NOMO-1 treated with dmso at 0.1 percent for 144 hours (cell line): ENCODE data around the gene CRISPLD2.

ENCODE experiments used
- DNase-seq: peaks from one replicate; lab custom pipeline; 2025; ENCODE audit not compliant: unreplicated experiment; lab: John Stamatoyannopoulos, UW

CRISPLD2 gene

DNA sequence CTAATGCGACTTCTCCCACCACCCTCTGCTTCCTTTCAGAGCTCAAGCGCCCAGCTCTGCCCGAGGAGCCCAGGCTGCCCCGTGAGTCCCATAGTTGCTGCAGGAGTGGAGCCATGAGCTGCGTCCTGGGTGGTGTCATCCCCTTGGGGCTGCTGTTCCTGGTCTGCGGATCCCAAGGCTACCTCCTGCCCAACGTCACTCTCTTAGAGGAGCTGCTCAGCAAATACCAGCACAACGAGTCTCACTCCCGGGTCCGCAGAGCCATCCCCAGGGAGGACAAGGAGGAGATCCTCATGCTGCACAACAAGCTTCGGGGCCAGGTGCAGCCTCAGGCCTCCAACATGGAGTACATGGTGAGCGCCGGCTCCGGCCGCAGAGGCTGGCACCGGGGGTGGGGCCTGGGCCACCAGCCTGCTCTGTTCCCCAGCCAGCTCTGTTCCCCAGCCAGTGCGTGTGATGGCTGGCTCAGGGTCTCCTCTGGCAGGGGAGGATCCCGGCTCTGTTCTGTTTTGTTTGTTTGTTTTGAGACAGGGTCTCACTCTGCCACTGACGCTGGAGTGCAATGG, 18.7 kb downstream of the CRISPLD2 start:
- DNase-seq = no peak

DNA sequence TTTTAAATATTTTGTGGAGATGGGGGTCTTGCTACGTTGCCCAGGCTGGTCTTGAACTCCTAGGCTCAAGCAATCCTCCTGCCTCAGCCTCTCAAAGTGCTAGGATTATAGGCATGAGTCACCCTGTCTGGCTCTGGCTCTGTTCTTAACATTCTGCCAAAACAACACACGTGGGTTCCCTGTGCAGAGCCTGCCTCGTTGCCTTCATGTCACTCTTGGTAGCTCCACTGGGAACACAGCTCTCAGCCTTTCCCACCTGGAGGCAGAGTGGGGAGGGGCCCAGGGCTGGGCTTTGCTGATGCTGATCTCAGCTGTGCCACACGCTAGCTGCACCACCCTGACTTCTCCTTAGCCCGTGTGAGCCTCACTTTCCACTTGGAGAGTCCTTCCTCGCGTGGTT, 19.3 kb downstream of the CRISPLD2 start:
- DNase-seq = no peak

DNA sequence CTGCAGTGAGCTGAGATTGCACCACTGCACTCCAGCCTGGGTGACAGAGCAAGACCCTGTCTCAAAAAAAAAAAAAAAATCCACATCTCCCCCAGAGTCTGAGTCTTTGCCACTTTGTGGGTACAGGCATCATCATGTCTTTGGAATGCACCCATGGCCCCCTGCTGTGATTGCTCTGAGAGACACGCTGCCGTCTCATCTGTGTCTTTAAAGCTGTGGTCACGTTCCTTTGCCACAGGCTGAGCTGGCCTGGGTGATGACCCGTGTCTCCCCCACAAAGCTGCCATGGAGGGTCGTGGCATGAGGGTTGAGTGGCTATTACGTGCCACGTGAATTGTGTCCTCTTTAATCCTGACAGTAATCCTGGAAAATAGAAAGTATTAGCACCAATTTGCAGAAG, 20.2 kb downstream of the CRISPLD2 start:
- DNase-seq = no peak

DNA sequence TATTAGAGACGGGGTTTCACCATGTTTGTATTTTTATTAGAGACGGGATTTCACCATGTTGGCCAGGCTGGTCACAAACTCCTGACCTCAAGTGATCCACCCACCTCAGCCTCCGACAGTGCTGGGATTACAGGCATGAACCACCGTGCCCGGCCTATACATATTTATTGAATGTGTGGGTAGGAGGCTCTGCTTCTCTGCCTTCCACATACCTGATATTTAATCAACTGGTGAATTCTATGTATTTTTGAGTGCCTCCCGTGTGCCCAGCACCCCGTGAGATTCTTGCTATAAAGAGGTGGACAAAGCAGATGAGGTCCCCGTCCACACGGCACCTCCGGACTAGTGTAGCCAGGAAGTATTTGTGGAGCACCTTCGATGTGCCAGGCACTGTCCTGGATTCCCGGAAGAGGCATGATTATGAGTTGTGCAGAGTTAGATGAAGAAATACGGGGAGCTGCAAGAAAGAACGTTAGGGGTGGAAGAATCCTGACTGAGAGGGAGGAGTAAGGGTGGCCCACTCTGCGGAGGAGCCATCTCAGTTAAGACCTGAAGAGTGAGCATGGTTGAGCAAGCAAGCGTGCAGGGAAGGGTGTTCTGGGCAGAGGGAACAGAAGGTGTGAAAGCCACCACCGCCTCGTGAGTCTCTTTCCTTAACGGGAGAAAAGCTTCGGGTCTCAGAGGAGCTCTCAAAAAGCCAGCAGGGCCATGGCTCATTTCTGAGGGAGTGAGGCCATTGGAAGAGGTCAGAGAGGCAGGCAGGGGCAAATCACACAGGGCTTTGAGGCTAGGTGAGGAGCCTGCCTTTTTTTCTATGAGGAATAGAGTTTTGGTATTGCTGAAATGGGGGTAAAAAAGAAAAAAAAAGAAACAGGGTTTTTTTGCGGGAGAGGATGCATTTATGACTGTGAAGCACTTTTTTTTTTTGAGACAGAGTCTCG, 21.2 kb downstream of the CRISPLD2 start:
- DNase-seq = no peak

DNA sequence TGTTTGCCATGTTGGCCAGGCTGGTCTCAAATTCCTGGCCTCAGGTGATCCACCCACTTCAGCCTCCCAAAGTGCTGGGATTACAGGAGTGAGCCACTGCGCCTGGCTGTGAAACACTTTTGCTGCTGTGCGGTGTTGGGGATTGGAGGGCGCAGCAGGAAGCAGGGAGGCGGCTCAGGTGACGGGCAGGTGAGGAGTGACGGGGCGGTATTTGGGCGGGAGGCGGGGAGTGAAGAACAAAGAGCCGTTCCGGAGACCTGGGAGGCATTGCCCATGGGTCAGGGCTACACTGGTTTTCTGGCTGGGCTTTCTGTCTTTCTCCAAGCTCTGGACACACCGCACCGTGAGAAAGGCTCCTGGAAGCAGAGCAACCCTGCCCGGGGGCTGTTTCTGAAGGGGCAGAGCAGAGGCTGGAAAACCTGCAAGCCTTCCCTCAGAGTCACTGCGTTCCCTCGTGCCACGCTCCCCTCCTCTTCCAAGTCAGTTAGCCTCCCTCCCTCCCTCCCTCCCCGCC, 22.1 kb downstream of the CRISPLD2 start:
- no peak for DNase-seq

DNA sequence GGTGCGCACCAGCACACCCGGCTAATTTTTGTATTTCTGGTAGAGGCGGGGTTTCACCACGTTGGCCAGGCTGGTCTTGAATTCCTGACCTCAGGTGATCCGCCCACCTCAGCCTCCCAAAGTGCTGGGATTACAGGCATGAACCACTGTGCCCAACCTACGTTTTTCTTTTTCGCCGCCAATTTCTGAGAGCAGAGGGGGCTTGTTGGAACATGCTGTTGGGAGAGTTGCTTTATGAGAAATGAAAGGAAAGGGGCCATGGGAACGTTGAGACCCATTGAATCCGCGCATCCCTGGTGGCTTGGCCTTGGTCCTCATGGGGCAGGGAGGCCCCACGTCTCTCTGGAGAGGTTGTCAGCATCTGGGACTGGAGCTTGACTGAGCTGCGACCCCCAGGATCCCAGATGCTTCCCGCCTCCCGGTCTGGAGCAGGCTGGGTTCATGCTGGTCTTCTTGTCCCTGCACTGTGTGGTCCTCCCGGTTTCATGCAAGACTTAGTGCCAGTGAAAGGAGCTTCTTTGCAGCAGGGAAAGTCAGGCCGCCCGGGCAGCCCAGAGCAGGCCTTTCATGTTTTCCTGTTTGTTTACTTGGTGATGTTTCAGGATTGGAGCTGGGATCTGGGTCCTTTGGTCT, 22.8 kb downstream of the CRISPLD2 start:
- DNase-seq = no peak

DNA sequence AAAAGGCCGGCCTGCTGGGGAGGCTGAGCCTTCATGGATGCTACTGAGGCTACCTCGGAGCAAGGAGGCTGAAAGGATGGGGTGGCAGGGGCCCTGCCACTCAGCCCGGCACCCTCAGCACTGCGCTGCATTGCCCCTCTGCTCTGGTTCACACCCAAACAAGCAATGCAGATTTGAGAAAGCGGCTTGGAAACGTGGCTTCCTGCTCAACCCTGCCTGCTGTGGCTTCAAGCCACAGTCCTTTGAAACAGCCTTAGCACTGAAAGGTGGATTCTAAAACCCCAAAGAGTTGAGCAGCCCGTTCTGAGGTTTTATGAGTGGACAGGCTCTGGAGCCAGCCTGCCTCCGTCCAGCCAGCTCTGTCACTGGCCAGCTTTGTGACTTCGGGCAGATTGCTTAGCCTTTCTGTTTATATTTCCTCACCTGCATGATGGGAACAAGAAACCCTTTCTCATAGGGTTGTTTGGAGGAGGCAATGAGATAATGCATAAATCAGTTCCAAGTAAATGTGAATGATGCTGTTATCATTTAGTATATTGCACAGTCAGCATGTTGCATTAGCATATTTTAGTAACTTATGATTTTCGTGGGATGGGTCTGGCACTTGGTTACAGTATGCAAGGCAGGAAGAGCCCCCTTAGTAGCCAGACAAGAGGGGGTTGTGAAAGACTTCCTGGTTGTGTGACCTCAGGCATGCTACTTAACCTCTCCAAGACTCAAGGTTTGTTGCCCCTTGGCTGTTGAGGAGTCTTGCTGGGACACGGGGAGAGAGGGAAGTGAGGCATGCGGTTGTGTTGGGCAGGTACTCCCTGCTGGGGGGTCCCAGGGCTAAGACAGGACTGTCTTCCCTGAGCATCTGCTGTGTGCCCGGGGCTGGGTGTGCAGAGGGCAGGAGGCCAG, 23.6 kb downstream of the CRISPLD2 start:
- DNase-seq = no peak

DNA sequence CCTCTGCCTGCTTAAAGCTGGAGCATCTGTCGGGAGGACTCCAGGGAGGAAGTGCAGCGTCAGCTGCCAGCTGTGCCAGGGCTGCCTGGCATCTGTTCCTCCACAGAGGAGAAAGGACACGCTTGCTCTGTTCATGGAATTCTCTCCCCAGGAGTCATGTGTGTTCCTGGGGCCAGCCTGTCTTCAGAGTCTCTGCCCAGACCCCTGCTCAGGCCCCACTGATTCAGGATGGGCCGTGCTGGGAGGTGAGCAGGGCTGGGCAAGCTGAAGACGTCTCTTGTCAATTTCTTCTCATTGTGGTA, 24.2 kb downstream of the CRISPLD2 start:
- DNase-seq = no peak

DNA sequence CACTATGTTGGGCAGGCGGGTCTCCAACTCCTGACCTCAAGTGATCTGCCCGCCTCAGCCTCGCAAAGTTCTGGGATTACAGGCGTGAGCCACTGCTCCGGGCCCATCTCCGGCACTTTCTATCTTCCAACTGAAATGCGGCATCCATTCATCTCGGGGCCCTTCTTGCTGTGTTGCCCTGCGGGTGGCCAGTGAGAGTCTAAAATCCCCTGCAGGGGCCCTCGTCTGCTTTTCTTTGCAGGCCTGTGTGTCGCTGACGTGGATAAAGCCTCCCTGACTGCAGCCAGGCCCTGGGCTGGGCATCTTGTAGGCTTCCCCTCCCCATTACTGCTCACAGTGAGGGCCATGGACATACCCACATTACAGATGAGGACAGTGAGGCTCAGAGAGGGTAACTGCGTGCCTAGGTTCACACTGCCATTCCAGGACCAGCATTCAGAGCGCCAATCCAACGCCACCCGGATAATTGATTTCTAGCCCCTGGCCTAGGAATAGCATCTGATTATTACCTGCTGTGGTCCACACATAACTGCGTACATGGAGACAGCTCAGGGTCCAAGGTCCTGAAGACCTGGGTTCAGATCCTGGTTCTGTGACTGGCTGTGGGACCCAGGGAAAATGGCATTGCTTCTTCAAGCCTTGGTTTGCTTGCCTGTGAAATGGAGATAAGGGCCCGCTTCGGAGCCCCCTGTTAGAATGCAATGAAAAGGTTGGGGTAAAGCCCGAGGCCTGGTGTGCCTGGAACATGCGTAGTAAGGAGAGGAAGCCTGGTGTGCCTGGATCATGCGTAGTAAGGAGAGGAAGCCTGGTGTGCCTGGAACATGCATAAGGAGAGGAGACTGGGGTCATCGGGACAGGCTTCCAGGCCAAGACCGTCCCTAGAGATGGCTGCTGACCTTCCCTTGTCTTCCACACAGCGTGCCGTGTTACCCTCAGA, 25.0 kb downstream of the CRISPLD2 start:
- no peak for DNase-seq

DNA sequence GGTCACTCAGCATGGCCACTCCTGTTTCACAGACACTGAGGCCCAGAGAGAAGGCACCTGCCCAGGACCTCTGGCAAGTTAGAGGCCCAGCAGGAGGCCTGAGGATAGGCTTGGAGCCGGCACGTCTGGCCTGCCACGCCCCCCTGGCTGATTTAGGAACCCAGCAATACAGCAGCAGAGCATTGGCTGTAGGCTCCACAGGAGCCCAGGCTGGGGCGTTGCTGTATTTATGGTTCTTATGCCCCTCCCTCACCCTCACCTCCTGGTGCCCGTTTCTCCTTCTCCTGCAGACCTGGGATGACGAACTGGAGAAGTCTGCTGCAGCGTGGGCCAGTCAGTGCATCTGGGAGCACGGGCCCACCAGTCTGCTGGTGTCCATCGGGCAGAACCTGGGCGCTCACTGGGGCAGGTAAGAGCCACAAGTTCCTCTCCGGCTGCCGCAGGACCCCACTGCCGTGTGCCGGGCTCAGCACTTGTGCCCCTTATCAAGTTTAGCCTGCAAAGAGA, 25.8 kb downstream of the CRISPLD2 start:
- no peak for DNase-seq

DNA sequence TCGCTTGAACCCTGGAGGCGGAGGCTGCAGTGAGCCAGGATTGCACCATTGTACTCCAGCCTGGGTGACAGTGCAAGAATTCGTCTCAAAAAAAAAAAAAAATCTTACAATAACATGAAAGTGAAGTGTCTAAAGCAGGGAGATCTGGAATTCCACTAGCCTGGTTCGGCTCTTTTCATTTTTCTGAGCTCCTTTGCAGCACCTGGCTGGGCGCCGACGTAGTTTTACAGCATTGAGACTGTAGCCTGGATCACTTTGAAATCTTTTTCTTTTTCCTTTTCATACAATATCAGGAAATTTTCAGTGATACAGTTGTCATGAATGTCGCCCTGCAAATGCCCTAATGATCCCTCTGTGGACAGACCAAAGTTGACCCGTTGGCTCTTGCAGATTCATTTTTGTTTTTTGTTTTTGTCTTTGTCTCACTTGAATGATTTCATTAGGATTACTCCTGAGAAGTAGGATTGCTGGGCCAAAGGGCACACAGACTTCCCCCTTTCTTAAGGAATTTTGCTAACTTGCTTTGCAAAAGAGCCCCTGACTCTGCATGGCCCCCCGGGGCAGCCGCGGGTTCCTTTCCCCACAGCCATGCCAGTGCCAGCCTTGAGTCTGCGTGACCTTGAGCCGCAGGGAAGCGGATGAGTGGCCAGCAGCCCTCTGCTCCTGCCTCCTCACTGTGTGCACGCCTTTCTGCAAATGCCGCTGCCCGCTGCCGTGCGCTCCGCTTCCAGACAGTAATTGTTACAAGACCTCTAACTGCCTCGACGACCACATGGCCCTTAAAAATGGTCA, 28.0 kb downstream of the CRISPLD2 start:
- DNase-seq = no peak

DNA sequence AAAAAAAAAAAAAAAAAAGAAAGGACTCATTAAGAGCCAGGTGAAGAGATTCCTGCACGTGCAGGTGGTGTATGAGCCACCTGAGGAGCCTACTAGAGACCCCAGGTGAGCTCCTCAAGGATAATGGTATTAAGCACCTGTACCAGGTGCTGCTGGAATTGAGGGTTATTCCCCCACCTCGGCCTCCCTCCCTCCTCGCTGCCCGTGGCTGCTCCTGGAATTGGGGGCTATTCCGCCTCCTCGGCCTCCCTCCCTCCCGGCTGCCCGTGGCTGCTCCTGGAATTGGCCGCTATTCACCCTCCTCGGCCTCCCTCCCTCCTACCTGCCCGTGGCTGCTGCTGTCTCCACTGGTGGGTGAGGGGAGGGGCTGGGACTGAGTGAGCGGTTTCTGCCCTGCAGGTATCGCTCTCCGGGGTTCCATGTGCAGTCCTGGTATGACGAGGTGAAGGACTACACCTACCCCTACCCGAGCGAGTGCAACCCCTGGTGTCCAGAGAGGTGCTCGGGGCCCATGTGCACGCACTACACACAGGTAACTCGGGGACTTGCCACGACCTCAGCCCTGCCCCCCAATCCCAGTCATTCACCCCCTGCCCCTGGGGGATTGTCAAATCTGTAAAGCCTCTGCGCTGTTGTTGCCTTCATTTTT, 29.3 kb downstream of the CRISPLD2 start:
- DNase-seq = no peak

DNA sequence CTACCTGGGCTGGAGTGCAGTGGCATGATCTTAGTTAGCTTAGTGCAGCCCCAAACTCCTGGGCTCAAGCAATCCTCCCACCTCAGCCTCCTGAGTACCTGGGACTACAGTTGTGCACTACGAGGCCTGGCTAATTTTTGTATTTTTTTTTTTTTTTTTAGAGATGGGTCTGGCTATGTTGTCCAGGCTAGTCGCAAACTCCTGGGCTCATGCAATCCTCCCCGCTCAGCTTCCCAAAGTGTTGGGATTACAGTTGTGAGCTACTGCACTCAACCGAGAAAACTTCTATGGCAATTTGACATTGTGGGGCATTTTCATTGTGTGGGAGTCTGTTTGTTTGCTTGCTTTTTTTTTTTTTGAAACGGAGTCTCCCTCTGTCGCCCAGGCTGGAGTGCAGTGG, 30.0 kb downstream of the CRISPLD2 start:
- no peak for DNase-seq

DNA sequence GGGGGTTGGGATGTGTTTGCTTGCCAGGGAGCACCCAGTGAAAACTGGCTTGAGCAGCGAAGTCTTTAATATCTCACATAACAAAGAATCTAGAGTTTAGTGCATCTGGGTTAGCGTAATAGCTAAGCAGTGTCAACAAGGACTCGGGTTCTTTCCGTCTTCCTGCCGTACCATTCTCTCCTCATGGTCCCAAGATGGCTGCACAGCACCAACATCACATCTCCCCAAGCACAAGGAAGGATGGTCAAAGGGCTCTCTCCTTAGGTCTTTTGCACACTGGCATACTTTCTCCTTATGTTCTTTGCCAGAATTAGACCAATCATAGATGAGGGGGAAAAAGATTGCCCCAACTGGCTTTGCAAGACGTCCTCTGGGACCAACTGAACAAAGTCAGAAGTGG, 30.9 kb downstream of the CRISPLD2 start:
- DNase-seq = no peak

DNA sequence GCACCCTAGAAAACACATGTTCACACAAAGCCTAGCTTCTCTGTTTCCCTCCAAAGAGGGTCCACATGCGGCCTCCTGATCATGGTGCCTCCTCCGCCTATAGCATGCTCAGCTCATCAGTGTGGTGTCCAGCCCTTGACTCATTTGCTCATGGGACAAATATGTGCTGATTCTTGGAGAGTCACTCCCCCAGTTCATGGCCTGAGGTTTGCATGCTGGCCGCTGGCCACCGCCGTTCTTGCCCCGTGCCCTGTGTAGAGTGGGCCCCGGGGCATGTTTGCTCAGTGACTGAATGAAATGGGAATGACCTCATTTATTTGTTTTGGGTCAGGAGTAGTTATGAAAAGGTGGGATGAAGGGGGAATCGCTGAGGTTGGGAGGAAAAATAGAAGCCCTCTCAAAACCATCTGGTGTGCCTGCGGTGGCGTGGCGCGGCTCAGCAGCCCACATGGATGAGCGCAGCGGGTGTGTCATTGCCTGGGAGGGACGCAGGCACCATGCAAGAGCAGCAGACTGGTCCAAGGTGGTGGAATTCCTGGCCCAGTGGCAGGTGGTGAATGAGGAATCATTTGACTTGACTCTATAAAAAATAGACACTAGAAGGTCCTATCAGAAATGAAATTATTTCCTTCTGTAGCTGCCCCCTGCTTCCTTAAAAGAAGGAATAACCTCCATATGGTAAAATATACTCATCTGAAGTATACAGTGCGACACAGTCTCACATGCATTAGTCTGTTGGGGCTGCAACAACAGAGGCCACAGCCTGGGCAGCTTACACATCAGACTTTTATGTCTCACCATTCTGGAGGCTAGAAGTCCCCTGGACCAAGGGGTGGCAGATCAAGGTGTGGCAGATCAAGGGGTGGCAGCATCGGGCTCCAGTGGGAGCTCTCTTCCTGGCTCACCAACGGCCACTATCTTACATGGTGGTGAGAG, 31.7 kb downstream of the CRISPLD2 start:
- DNase-seq = no peak

DNA sequence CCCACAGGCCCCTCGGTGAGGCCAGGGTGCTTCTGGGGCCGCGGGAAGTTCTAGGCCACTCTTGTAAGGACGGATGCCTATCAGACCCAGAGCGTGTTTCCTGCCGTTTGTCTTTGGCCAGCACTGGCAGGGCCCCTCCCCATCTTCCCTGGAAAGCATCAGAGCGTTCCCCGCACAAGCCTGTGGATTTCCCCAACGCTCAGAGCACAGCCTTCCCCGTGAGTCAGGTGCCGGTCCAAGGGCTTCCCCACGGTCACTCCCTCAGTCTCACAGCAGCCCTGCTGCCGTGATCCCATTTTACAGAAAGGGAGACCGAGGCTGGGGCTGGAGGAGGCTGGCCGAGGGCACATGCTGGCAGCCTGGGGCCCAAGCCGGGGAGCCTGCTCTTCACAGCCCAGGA, 33.7 kb downstream of the CRISPLD2 start:
- no peak for DNase-seq

DNA sequence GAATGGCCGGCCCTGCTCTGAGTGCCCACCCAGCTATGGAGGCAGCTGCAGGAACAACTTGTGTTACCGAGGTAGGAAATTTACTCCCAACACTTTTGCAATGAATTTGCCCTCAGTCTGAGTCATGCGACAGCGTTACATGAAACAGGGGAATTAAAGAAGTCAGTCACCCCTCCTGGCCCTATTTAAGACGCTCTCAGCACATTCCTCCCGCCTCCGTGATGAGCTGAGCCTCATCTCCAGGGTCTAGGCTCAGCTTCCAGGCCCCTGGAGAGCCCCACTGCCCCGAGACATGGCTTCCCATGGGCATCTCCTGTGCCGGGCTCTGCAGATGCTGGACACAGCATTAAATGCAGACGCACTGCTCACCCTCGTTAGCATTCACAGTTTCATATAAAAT, 35.0 kb downstream of the CRISPLD2 start:
- no peak for DNase-seq
